Measurements from ENCODE around the gene GJB2.

DNA sequence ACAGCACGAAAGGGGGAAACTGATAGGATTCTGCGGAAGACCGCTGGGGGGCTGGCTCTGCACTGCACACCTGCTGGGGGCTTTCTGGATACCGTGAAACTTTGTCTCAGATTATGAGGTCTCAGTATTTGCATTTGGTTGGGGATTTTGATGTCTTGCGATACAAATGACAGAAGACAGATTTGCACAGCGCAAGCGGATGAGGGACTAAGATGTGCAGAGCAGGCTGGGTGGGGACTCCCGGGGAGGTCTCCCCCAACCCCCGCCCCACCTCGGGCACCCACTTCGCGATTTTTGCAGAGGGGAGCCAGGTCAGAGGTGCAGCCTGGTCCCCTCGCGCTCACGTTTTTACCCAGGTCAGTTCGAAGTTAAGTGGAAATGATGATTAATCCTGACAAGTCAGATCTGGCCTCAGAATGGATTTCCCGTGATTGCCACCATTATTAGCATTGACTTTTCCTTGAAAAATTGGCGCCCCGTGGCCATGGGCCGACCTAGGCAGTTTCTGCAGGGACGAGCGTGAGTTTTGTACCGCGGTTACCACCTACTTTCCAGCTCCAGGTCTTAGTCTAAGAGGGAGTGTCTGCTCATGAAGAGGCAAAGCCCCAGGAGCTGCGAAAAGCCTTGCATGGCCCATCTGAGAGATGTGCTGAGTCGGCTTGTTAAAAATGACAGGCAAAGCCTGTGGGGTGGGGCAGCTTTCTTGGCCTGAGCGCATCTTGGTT is 1.3 kb upstream of the GJB2 start:
- no peak for TF ChIP-seq POLR2AphosphoS5 (IDR thresholded peaks at IDR 0.05)
- TF ChIP-seq, protein P1, sequence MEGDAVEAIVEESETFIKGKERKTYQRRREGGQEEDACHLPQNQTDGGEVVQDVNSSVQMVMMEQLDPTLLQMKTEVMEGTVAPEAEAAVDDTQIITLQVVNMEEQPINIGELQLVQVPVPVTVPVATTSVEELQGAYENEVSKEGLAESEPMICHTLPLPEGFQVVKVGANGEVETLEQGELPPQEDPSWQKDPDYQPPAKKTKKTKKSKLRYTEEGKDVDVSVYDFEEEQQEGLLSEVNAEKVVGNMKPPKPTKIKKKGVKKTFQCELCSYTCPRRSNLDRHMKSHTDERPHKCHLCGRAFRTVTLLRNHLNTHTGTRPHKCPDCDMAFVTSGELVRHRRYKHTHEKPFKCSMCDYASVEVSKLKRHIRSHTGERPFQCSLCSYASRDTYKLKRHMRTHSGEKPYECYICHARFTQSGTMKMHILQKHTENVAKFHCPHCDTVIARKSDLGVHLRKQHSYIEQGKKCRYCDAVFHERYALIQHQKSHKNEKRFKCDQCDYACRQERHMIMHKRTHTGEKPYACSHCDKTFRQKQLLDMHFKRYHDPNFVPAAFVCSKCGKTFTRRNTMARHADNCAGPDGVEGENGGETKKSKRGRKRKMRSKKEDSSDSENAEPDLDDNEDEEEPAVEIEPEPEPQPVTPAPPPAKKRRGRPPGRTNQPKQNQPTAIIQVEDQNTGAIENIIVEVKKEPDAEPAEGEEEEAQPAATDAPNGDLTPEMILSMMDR (IDR thresholded peaks at IDR 0.05) = no peak
